K562 (cell line): Measurements from ENCODE around the gene GPATCH2L. TPM values are rescaled to one million over a fixed set of nuclear protein-coding genes. Genes with fewer than 3 reads are reported as not detected.
A peak's percentile ranks its signal among the peaks of the same experiment; 100 is the strongest.

ENCODE experiments used
- ATF3 ChIP-seq, 2 experiments: fragments of 450-650 bp in 1 of 2; sonication (generic) in 1 of 2; formaldehyde crosslinking in 1 of 2; IDR thresholded peaks in 1 of 2; conservative IDR thresholded peaks in 1 of 2; 2 replicates each; pipeline versions ENCODE4 v1.6.1 to v1.8.1; 2016 to 2023; ENCODE audit warnings: mild to moderate bottlenecking in 2 of 2, moderate library complexity in 2 of 2, inconsistent platforms in 1 of 2, missing genetic modification reagents in 1 of 2
- CC2D1A ChIP-seq: fragments of 450-650 bp; IDR thresholded peaks from 2 replicates; pipeline ENCODE4 v1.6.1; 2017; ENCODE audit warnings: mild to moderate bottlenecking
- CHD4 ChIP-seq: fragments of 200-600 bp; sonication (generic); IDR thresholded peaks from 3 replicates; pipeline ENCODE4 v1.6.1; 2012; ENCODE audit warnings: low read depth, mild to moderate bottlenecking, mixed read lengths, low read length, inconsistent platforms; ENCODE audit not compliant: insufficient read depth, insufficient replicate concordance, poor library complexity, severe bottlenecking
- CREB3 ChIP-seq: fragments of 450-650 bp; conservative IDR thresholded peaks from 2 replicates; pipeline ENCODE4 v1.6.1; 2016; ENCODE audit warnings: missing genetic modification characterization, low read depth, mild to moderate bottlenecking, missing compliant biosample characterization, moderate library complexity
- CXXC5 ChIP-seq: fragments of 250-450 bp; sonication (Bioruptor Pico); IDR thresholded peaks from 2 replicates; pipeline ENCODE4 v1.8.0; 2022; ENCODE audit warnings: inconsistent platforms, mild to moderate bottlenecking, moderate library complexity
- JUN ChIP-seq, 2 experiments: sonication (generic) in 1 of 2; formaldehyde crosslinking in 1 of 2; IDR thresholded peaks; 2 replicates each; pipeline versions ENCODE4 v1.6.1 to v1.8.0; 2012 to 2022; ENCODE audit warnings: borderline replicate concordance in 2 of 2, mild to moderate bottlenecking in 2 of 2, improper control_type of control experiment in 1 of 2, low read depth in 1 of 2, low read length in 1 of 2, missing genetic modification reagents in 1 of 2
- PYGO2 ChIP-seq: fragments of 450-650 bp; IDR thresholded peaks from 2 replicates; pipeline ENCODE4 v1.6.1; 2016; ENCODE audit warnings: mild to moderate bottlenecking, missing genetic modification characterization, moderate library complexity, missing compliant biosample characterization
- RAD21 ChIP-seq, 2 experiments: fragments of 250-450 bp in 1 of 2; fragments of 450-650 bp in 1 of 2; sonication (Bioruptor Pico) in 1 of 2; formaldehyde crosslinking in 1 of 2; IDR thresholded peaks in 1 of 2; conservative IDR thresholded peaks in 1 of 2; 2 replicates each; pipeline versions ENCODE4 v1.4.0 to v1.8.0; 2020 to 2022; ENCODE audit warnings: mild to moderate bottlenecking in 2 of 2, moderate library complexity in 1 of 2
- RBM39 ChIP-seq: fragments of 200-400 bp; formaldehyde crosslinking; optimal IDR thresholded peaks from 2 replicates; pipeline ENCODE3; 2018; ENCODE audit warnings: low read depth, low read length
- TEAD2 ChIP-seq: fragments of 450-650 bp; IDR thresholded peaks from 2 replicates; pipeline ENCODE4 v1.6.1; 2016; ENCODE audit warnings: missing genetic modification characterization, control low read depth, missing compliant biosample characterization
- ZBTB49 ChIP-seq: sonication (generic); formaldehyde crosslinking; IDR thresholded peaks from 2 replicates; pipeline ENCODE4 v1.8.0; 2022; ENCODE audit warnings: missing genetic modification reagents, mild to moderate bottlenecking, borderline replicate concordance
- ZC3H4 ChIP-seq: sonication (generic); formaldehyde crosslinking; IDR thresholded peaks from 2 replicates; pipeline ENCODE4 v1.9.0; 2021; ENCODE audit warnings: missing genetic modification reagents, borderline replicate concordance
- ZNF316 ChIP-seq: fragments of 450-650 bp; IDR thresholded peaks from 2 replicates; pipeline ENCODE4 v1.6.1; 2016
- ZNF41 ChIP-seq: fragments of 250-450 bp; sonication (Bioruptor Pico); conservative IDR thresholded peaks from 2 replicates; pipeline ENCODE4 v1.4.0; 2020; ENCODE audit warnings: mild to moderate bottlenecking
- ZSCAN29 ChIP-seq: fragments of 450-650 bp; IDR thresholded peaks from 2 replicates; pipeline ENCODE4 v1.6.1; 2017
- polyA plus RNA-seq, 8 experiments: library from polyadenylated mRNA; depleted of rRNA in 4 of 8; stranded (reverse) in 5 of 8; unstranded in 3 of 8; fragments of >200 nt; fragmentation: Nextera tagmentation in 2 of 8; fragmentation: Illumina TruSeq in 1 of 8; extraction: Ambion mirVana in 2 of 8; extraction: Trizol in 1 of 8; gene quantifications; 2 replicates each; pipeline versions ENCODE4 v1.2.1 to v1.2.3, GENCODE V29; 2011 to 2014; ENCODE audit warnings: inconsistent platforms in 1 of 8, missing spikeins in 1 of 8
- total RNA-seq, 7 experiments: library from RNA; depleted of rRNA in 6 of 7; stranded (reverse); fragments of >200 nt in 6 of 7; fragmentation: Illumina TruSeq in 2 of 7; extraction: Trizol in 2 of 7; gene quantifications; 2 replicates each; pipeline versions ENCODE4 v1.2.1 to v1.2.3, GENCODE V29; 2011 to 2021; ENCODE audit warnings: low replicate concordance in 1 of 7
- TF ChIP-seq, protein P1 (sequence below): sonication (generic); formaldehyde crosslinking; IDR thresholded peaks from 2 replicates; pipeline ENCODE4 v1.4.0; 2020; ENCODE audit warnings: mild to moderate bottlenecking, missing genetic modification reagents
- TF ChIP-seq, protein P2 (sequence below), 2 experiments: IDR thresholded peaks; 2 replicates each; pipeline ENCODE4 v1.6.1; 2012; ENCODE audit warnings: improper control_type of control experiment in 2 of 2, low read depth in 2 of 2, low read length in 2 of 2, borderline replicate concordance in 1 of 2

The GPATCH2L gene
- total and polyA plus RNA-seq, 9 of the 15 experiments (the other 6 are each of a cell fraction or from before 2014, with no cell fraction given): 13.1 to 39.6 (median 20.0) TPM

DNA sequence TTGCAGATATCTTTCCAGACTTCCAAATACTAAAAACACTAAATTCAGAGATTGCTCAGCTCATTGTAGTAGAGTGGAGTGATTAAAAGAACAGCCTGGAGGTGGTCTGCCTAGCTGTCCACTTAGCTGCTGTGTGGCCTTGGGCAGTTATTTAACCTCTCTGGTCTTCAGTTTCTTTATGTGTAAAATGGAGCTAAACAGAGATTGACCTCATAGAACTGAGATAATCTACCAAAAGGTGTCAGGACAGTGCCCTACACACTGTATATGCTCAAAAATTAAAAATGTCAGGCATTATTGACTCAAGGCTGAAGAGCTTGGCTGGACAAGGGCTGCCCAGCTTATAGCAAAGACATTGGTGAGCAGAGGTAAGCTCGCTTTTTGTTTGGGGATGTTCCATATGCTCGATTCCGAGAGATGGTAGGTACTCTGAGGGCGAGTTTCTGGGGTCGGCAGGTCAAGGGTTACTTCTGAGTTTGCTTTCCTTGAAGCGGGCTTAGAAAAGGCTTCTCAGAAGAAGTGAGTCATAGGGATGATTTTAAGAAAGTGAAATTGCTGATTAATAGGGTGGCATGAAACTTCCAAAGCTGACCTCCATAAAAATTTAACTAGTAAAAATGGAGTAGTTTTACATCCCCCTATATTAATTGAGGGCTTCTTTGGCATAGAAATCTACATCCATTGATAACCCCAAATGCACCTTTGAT lies 107.5 kb downstream of the GPATCH2L start (continued):
- TF ChIP-seq, protein P1, sequence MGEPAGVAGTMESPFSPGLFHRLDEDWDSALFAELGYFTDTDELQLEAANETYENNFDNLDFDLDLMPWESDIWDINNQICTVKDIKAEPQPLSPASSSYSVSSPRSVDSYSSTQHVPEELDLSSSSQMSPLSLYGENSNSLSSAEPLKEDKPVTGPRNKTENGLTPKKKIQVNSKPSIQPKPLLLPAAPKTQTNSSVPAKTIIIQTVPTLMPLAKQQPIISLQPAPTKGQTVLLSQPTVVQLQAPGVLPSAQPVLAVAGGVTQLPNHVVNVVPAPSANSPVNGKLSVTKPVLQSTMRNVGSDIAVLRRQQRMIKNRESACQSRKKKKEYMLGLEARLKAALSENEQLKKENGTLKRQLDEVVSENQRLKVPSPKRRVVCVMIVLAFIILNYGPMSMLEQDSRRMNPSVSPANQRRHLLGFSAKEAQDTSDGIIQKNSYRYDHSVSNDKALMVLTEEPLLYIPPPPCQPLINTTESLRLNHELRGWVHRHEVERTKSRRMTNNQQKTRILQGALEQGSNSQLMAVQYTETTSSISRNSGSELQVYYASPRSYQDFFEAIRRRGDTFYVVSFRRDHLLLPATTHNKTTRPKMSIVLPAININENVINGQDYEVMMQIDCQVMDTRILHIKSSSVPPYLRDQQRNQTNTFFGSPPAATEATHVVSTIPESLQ: no peak
- TF ChIP-seq CXXC5: no peak
- TF ChIP-seq ZNF316: peak; percentile 61
- no peak for TF ChIP-seq ZC3H4
- no peak for TF ChIP-seq ZSCAN29
- no peak for TF ChIP-seq CC2D1A
- TF ChIP-seq ATF3 (IDR thresholded peaks at IDR 0.05): peak; percentile 81
- no peak for TF ChIP-seq ATF3 (CRISPR knock-in tag; conservative IDR thresholded peaks at IDR 0.05)
- no peak for TF ChIP-seq RAD21 (CRISPR knock-in tag; conservative IDR thresholded peaks at IDR 0.05 in 1 of 2, IDR thresholded peaks at IDR 0.05 in 1 of 2)
- no peak for TF ChIP-seq CREB3 (tag)
- TF ChIP-seq ZNF41 (CRISPR knock-in tag): no peak
- TF ChIP-seq TEAD2 (tag): no peak
- TF ChIP-seq JUN (IDR thresholded peaks at IDR 0.05; ENCODE audit: borderline replicate concordance, low read depth, low read length): 0 out of 2 replicates have a peak, but pooled peaks have one; percentile 18
- TF ChIP-seq JUN (CRISPR knock-in tag; IDR thresholded peaks at IDR 0.05; ENCODE audit: borderline replicate concordance): no peak
- TF ChIP-seq PYGO2 (tag): no peak
- TF ChIP-seq RBM39: no peak
- no peak for TF ChIP-seq ZBTB49 (CRISPR knock-in tag)
- TF ChIP-seq CHD4: no peak
- TF ChIP-seq, protein P2, sequence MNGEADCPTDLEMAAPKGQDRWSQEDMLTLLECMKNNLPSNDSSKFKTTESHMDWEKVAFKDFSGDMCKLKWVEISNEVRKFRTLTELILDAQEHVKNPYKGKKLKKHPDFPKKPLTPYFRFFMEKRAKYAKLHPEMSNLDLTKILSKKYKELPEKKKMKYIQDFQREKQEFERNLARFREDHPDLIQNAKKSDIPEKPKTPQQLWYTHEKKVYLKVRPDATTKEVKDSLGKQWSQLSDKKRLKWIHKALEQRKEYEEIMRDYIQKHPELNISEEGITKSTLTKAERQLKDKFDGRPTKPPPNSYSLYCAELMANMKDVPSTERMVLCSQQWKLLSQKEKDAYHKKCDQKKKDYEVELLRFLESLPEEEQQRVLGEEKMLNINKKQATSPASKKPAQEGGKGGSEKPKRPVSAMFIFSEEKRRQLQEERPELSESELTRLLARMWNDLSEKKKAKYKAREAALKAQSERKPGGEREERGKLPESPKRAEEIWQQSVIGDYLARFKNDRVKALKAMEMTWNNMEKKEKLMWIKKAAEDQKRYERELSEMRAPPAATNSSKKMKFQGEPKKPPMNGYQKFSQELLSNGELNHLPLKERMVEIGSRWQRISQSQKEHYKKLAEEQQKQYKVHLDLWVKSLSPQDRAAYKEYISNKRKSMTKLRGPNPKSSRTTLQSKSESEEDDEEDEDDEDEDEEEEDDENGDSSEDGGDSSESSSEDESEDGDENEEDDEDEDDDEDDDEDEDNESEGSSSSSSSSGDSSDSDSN (IDR thresholded peaks at IDR 0.05; ENCODE audit: borderline replicate concordance in 1 of 2, low read depth in 2 of 2, low read length in 2 of 2): no peak
